NCI-H2029 treated with DMSO at 0.1 percent for 48 hours (cell line): ENCODE measurements around the gene MACROD2.
A peak's percentile ranks its signal among the peaks of the same experiment; 100 is the strongest.
"Not testable (repeated sequence)": the region's sequence is repeated elsewhere in the genome, so short reads cannot be mapped to it uniquely, and the experiment has no call there.

Experiments used
- DNase-seq: peaks from one replicate; lab custom pipeline; 2025; lab: John Stamatoyannopoulos, UW

MACROD2 gene

GRCh38 chr20:13995086-13995665 is at the start of gene MACROD2:
MACROD2 (plus strand) TSS chr20:13995516.
- DNase-seq, result peak; percentile 93

DNA sequence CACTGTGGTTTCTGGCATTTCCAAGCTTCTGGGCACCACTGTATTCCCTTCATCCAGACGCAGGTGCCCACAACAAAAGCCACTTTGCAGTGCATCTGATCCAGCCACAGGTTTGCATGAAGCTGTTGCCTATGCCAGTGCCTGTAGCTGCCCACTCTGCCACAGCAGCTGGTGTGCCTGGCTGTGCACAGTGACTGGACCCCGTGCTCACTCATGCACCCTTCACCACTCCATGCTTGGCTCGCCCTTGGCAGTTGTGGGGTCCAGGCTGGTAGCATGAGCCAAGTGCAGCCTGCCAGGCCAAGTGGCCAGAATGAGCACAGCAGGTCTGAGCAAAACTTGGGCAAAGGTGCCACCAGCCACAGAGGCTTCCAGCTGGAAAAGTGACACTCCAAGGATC is 47.6 kb upstream of the MACROD2 start:
- DNase-seq, result no peak

DNA sequence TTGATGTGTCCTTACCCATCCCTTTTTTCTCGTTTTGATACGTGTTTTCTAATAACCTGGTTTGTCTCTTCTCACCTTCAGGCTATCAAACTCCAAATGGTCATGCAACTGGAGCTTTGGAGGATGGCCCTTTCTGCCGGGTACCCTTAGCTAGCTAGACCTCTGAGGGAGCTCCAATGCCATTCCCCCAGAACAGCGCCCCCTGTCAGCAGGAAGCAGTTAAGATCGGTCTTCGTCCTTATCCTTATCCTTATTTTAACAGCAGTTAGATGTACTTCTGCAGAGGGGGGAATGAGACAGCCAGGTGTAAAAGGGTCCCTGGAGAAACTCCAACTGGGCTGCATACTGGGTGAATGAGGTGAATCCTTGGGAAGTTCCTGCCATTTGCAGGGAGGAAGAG is 42.1 kb upstream of the MACROD2 start:
- no peak for DNase-seq

- DNase-seq, result no peak
Measured at GRCh38 chr20:13960119-13960518, 35.2 kb upstream of the MACROD2 start.

- no peak for DNase-seq
Measured at GRCh38 chr20:13960525-13960924, 34.8 kb upstream of the MACROD2 start.

DNA sequence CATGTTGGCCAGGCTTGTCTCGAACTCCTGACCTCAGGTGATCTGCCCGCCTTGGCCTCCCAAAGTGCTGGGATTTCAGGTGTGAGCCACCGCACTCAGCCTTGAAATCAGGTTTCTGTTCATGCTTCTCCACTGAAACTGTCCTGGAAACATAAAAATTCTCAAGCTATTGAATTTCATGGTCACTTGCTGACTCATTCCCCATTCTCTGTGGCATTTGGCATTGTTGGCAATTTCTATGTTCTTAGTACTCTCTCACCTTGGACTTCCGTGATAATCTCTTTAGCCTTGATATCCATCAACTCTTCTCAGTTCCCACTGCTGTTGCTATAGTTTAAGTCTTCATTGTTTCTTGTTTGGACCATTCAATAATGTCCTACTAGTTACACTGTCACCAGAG is 11.1 kb upstream of the MACROD2 start:
- DNase-seq, result no peak

DNA sequence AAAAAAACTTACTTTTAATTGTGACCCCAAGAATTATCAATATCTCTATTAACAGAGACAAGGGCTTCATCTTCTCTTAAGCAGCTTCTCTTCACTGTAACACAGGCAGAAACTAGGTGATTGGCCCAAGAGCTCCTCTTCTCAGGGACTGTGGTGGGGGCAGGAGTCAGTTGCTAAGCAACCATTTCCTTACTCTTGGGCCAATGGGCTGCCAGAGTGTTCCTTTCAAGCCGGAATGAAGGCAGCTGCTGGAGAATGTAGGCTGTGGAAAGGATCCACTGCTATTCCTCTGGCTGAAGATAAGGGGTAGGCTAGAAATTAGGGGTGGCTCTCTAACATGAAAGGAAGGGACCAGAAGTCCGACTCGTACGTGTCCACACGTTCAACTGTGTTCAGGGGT is 4.9 kb upstream of the MACROD2 start, which contains the start of gene SEL1L2:
TSS of gene SEL1L2 (minus strand) at position 150 of the 400 bp plus-strand sequence. CDS start at position 70, 80 bp downstream.
- no peak for DNase-seq

- no peak for DNase-seq
Measured at GRCh38 chr20:13991311-13991710, 4.0 kb upstream of the MACROD2 start.

DNA sequence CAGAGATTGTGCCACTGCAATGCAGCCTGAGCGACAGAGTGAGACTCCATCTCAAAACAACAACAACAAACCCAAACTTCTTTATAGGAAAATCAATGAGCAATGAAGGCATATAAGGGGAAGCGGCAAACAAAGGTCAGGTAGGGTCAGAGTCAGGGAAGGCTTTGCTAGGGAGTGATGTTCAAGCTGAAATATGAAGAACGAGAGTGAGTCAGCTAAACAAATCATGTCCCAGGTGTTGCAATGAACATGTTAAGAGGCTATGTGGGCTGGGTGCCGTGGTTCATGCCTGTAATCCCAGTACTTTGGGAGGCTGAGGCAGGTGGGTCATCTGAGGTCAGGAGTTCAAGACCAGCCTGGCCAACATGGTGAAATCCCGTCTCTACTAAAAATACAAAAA is 3.4 kb upstream of the MACROD2 start:
- DNase-seq, result not testable (repeated sequence)

- peak; percentile 16 for DNase-seq
Measured at GRCh38 chr20:13995841-13996240, 525 bp downstream of the MACROD2 start.

DNA sequence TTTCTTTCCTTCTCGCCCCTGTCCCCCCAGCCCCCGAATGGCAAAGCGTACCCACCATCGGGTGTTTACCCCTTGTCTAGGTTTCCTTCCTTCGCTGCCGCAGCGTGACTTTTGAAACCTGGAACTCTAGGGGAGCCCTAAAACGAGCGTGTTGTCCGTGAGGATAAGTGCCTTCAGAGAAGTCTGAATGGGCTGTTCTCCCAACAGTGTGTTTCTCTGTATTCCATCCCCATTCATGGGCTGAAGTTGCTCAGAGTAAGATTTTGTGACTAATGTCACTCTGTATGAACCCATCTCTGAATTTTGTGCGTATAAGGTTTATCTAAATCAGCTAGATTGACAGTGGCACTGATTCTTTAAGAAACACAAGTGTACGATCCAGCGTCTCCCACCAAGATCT is 949 bp downstream of the MACROD2 start:
- DNase-seq, result no peak

- no peak for DNase-seq
Measured at GRCh38 chr20:14000917-14001316, 5.6 kb downstream of the MACROD2 start.

DNA sequence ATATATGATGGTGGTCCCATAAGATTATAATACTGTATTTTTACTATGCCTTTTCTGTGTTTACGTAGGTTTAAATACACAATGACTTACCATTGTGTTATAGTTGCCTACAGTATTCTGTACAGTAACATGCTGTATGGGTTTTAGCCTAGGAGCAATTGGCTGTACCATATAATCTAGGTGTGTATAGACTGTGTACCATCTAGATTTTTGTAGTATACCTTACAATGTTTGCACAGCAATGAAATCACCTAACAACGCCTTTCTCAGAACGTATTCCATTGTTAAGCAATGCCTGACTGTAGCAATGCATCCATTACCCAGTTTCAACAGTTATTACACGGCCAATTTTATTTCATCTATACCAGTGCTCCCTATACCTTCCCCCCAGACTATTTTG is 10.7 kb downstream of the MACROD2 start:
- no peak for DNase-seq

GRCh38 chr20:14009208-14009607 is 13.9 kb downstream of the MACROD2 start:
- DNase-seq, result no peak

DNA sequence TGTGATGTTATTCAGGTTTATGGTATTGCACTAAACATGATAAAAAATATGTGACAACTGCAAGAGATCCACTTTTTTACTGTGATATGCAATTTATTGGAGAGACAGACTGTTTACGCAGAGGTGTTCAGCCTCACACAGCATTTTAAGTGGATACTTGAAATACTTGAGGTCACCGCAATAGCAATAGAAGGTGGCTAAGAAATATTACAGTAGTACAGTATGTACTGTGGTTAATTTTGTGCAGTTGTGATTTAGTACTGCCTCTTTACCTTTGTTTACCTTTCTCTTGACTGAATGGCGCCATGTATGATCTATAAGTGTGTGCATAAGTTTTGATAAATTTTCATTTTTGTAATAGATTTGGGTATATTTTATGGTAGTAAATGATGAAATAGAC is 17.4 kb downstream of the MACROD2 start:
- peak; percentile 8 for DNase-seq

GRCh38 chr20:14030991-14031390 is 35.7 kb downstream of the MACROD2 start:
- no peak for DNase-seq

- DNase-seq, result no peak
Measured at GRCh38 chr20:14033310-14033709, 38.0 kb downstream of the MACROD2 start.

DNA sequence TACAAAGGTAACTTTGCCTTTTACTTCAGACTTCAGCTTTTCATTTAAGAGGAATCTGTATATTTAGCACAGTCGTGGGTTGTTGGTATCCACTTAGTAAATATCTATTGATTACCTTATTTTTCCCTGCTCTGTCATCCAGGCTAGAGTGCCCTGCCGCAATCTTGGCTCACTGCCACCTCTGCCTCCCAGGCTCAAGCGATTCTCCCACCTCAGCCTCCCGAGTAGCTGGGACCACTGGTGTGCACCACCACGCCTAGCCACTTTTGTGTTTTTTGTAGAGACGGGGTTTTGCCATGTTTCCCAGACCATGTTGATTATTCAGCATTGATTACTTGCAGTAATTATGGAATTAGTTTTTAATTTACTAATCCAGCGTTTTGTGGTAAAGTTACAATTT is 41.3 kb downstream of the MACROD2 start:
- no peak for DNase-seq

DNA sequence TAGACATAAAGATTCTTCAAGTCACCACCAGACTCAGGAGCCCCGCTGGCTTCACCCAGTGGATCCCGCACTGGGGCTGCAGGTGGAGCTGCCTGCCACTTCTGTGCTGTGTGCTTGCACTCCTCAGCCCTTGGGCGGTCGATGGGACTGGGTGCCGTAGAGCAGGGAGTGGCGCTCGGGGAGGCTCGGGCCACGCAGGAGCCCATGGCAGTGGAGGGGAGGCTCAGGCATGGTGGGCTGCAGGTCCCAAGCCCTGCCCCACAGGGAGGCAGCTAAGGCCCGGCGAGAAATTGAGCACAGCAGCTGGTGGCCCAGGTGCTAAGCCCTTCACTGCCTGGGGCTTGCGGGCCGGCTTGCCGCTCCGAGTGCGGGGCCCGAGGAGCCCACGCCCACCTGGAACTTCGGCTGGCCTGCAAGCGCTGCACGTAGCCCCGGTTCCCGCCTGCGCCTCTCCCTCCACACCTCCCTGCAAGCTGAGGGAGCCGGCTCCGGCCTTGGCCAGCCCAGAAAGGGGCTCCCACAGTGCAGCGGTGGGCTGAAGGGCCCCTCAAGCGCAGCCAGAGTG is 49.5 kb downstream of the MACROD2 start:
- not testable (repeated sequence) for DNase-seq

DNA sequence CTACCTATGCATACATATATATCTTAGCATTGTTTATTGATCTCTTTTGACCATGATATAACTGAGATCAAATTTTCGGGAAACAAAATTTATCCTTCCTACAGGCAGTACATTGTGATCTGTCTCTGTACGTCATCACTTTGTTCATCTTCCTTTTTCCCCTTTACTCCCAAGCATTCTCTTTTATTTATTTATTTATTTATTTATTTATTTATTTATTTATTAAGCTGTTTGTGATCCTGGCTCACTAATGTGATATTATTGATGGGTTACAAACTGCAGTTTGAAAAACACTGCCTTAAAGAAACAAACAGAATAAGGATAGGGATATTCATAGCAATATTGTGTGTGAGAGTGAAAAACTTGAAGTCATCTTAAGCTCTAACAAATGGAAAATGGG is 51.2 kb downstream of the MACROD2 start:
- DNase-seq, result no peak

DNA sequence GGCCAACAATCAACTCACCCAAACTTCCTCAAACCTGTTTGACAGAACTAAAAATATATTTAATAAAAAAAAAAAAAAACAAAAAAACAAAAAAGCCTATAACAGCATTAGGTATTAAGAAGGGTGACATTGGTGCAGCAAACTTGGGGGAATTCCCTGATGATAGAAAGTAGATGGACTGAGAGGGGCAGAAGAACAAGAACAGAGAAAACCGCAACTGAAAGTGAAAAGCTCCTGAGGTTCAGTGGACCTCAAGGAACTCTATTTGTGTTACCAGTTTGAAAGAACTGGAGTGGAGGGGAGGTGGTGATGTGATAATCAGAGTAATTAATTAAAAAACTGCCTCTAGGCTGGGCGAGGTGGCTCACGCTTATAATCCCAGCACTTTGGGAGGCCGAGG is 53.8 kb downstream of the MACROD2 start:
- no peak for DNase-seq

DNA sequence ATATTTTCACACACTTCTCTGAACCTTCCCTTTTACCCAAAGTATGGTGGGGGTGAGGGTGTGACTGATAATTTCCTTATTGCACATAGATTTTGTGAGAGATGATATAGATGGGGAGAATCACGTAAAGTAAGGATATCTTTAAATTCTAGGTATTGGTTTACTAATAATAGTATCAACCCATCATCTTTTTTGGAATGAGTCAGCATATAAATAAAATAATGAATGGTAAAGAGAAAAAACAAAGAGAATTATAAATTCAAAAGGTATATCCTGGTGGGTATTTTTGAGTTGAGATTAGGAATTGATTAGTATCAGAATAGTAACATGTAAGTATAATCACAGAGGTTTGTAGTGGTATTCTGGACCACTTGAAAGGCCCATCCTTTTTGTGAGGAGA is 56.1 kb downstream of the MACROD2 start:
- no peak for DNase-seq

DNA sequence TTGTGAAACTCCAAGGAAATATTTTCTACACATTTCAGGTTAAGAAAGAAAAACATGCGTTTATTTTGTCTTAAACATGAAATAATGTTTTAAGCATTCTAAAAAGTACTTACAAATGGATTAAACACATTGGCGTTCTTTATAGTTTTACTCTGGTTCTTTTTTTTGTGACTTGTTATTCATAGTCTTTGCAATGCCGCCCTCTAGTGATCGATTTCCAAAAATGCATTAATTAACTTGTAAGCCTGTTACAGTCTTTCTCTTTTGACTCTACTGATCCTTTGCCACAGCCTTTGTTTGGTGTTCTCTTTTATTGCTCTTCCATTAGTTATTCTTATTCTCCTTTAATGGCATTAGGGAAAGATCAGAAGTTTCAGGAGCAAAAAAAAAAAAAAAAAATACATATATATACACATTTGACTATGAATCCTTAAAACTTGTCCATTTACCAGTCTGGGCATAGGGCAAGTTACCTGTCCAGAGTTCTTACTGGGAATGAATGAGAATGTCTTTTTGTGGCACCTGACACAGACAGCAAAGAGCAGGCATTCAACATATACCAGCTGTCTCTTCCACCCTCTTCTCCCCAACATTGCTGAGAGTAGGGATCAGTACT is 59.9 kb downstream of the MACROD2 start:
- DNase-seq, result peak; percentile 81

DNA sequence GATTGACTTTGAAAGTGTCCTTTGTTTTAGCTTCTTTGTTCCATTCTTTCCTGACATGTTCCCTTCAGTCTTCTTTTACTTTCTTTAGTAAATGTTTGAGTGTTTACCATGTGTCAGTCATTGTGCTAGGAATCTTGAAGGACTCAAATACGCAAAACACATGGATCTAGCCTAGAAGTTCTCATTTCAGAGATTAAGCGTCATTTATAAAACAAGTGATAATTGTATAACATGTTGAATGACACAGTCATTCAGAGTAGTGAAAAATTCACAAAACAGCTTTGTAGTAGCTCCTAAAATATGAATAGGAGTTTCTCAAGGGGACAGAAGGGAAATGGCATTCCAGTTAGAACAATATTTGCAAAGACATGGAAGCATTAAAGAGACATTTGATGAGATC is 66.9 kb downstream of the MACROD2 start:
- no peak for DNase-seq
